NT2/D1 (cell line): Measurements from ENCODE around the gene ITPK1.

ENCODE experiments used
- DNase-seq: peaks from one replicate; pipeline ENCODE4 v3.0.0-alpha.2; 2011; ENCODE audit warnings: low read depth, low spot score
- H3K27me3 ChIP-seq: 2 replicates; pipeline ENCODE4 v1.6.0; 2011; ENCODE audit warnings: mild to moderate bottlenecking; ENCODE audit not compliant: insufficient read length, insufficient read depth
- H3K36me3 ChIP-seq: 2 replicates; pipeline ENCODE4 v1.6.1; 2011; ENCODE audit warnings: mild to moderate bottlenecking, low read length, mixed read lengths; ENCODE audit not compliant: insufficient read depth, insufficient read length
- H3K4me1 ChIP-seq: 2 replicates; pipeline ENCODE4 v1.5.1; 2011; ENCODE audit not compliant: insufficient read depth, insufficient read length
- H3K4me3 ChIP-seq: 2 replicates; pipeline ENCODE4 v1.5.1; 2011; ENCODE audit warnings: low read depth; ENCODE audit not compliant: insufficient read length
- H3K9ac ChIP-seq: 2 replicates; pipeline ENCODE4 v1.6.0; 2011; ENCODE audit warnings: low read depth; ENCODE audit not compliant: insufficient read length
- H3K9me3 ChIP-seq: 2 replicates; pipeline ENCODE4 v1.5.1; 2011; ENCODE audit warnings: mild to moderate bottlenecking, low read length; ENCODE audit not compliant: insufficient read depth
- SUZ12 ChIP-seq: IDR thresholded peaks from 2 replicates; pipeline ENCODE4 v1.6.1; 2011; ENCODE audit not compliant: insufficient read length, insufficient read depth; ENCODE audit errors: extremely low read depth
- YY1 ChIP-seq: IDR thresholded peaks from 2 replicates; pipeline ENCODE4 v1.6.1; 2011; ENCODE audit not compliant: insufficient read length, insufficient read depth
- ZNF274 ChIP-seq: IDR thresholded peaks from 2 replicates; pipeline ENCODE4 v1.6.1; 2011; ENCODE audit warnings: mild to moderate bottlenecking, low read depth, low read length

The ITPK1 gene

GRCh38 chr14:93079321-93079720, 36.4 kb downstream of the ITPK1 start:
- no peak overlapping the region for H3K9ac ChIP-seq
- no peaks in the 10 kb centered on the region for H3K36me3 ChIP-seq
- H3K9me3 ChIP-seq = peaks cover 3% of the 10 kb centered on the region; the same call in 1 of the 2 replicates
- TF ChIP-seq YY1 = no peak
- TF ChIP-seq SUZ12 = no peak
- TF ChIP-seq ZNF274 = no peak
- no peak for DNase-seq
- peaks cover 2% of the 10 kb centered on the region for H3K4me1 ChIP-seq
- no peak overlapping the region for H3K4me3 ChIP-seq
- no peaks in the 10 kb centered on the region for H3K27me3 ChIP-seq

- H3K36me3 ChIP-seq = no peaks in the 10 kb centered on the region
- H3K9me3 ChIP-seq = no peaks in the 10 kb centered on the region
- no peak for DNase-seq
- no peaks in the 10 kb centered on the region for H3K27me3 ChIP-seq
- no peak overlapping the region for H3K4me3 ChIP-seq
- TF ChIP-seq ZNF274 (no peak), SUZ12 (no peak), YY1 (no peak)
- H3K9ac ChIP-seq = no peak overlapping the region
- H3K4me1 ChIP-seq = peaks cover 2% of the 10 kb centered on the region
Observed at GRCh38 chr14:93078870-93079269, 36.9 kb downstream of the ITPK1 start.

GRCh38 chr14:93076755-93077154, 39.0 kb downstream of the ITPK1 start:
- peaks cover 9% of the 10 kb centered on the region for H3K4me1 ChIP-seq
- no peaks in the 10 kb centered on the region for H3K9me3 ChIP-seq
- TF ChIP-seq ZNF274 (no peak), YY1 (no peak), SUZ12 (no peak)
- no peak overlapping the region for H3K9ac ChIP-seq
- H3K4me3 ChIP-seq = no peak overlapping the region
- DNase-seq = no peak
- H3K27me3 ChIP-seq = no peaks in the 10 kb centered on the region
- H3K36me3 ChIP-seq = no peaks in the 10 kb centered on the region

GRCh38 chr14:93075891-93076290, 39.8 kb downstream of the ITPK1 start:
- H3K9me3 ChIP-seq = no peaks in the 10 kb centered on the region
- TF ChIP-seq YY1 (no peak), ZNF274 (no peak), SUZ12 (no peak)
- DNase-seq = no peak
- H3K36me3 ChIP-seq = no peaks in the 10 kb centered on the region
- no peak overlapping the region for H3K4me3 ChIP-seq
- H3K4me1 ChIP-seq = peaks cover 9% of the 10 kb centered on the region
- H3K27me3 ChIP-seq = no peaks in the 10 kb centered on the region
- no peak overlapping the region for H3K9ac ChIP-seq

- DNase-seq = no peak
- Histone ChIP-seq H3K4me1 (peaks cover 9% of the 10 kb centered on the region), H3K9ac (no peak overlapping the region)
Observed at GRCh38 chr14:93073910-93074769, 41.6 kb downstream of the ITPK1 start.

GRCh38 chr14:93073358-93073707, 42.4 kb downstream of the ITPK1 start:
- DNase-seq = no peak
- H3K4me1 ChIP-seq = peaks cover 7% of the 10 kb centered on the region
- no peak overlapping the region for H3K9ac ChIP-seq
- H3K27me3 ChIP-seq = no peaks in the 10 kb centered on the region
- H3K9me3 ChIP-seq = no peaks in the 10 kb centered on the region
- H3K36me3 ChIP-seq = no peaks in the 10 kb centered on the region
- TF ChIP-seq ZNF274 (no peak), SUZ12 (no peak), YY1 (no peak)
- H3K4me3 ChIP-seq = no peak overlapping the region

More at GRCh38 chr14:93073910-93074769, 41.6 kb downstream of the ITPK1 start:
- H3K27me3 ChIP-seq = no peaks in the 10 kb centered on the region
- TF ChIP-seq SUZ12 (no peak), YY1 (no peak), ZNF274 (no peak)
- no peaks in the 10 kb centered on the region for H3K9me3 ChIP-seq
- H3K36me3 ChIP-seq = no peaks in the 10 kb centered on the region
- no peak overlapping the region for H3K4me3 ChIP-seq

GRCh38 chr14:93072659-93073357, 42.9 kb downstream of the ITPK1 start:
- peaks cover 7% of the 10 kb centered on the region for H3K4me1 ChIP-seq
- H3K27me3 ChIP-seq = no peaks in the 10 kb centered on the region
- H3K9ac ChIP-seq = no peak overlapping the region
- H3K4me3 ChIP-seq = no peak overlapping the region
- no peaks in the 10 kb centered on the region for H3K9me3 ChIP-seq
- no peaks in the 10 kb centered on the region for H3K36me3 ChIP-seq
- no peak for TF ChIP-seq ZNF274
- DNase-seq = no peak
